NB4 (cell line): ENCODE measurements around the gene PHACTR3.

Source experiments
- DNase-seq: peaks from one replicate; pipeline ENCODE4 v3.0.0; 2010; ENCODE audit warnings: low read depth
- H3K4me3 ChIP-seq: one replicate; pipeline ENCODE4 v1.5.1; 2011; ENCODE audit warnings: mild to moderate bottlenecking, low read depth, low read length, moderate library complexity
- MAX ChIP-seq: IDR thresholded peaks from 2 replicates; pipeline ENCODE4 v1.6.1; 2011; ENCODE audit warnings: low read depth, low read length
- MYC ChIP-seq: IDR thresholded peaks from 2 replicates; pipeline ENCODE4 v1.6.1; 2011; ENCODE audit warnings: low read depth, low read length
- POLR2A ChIP-seq: IDR thresholded peaks from 2 replicates; pipeline ENCODE4 v1.6.1; 2011; ENCODE audit warnings: mild to moderate bottlenecking; ENCODE audit not compliant: insufficient read length; ENCODE audit errors: extremely low read depth
- TF ChIP-seq, protein P1 (sequence below): IDR thresholded peaks from one replicate; pipeline ENCODE4 v1.5.1; 2012; ENCODE audit warnings: low read depth, low read length

The PHACTR3 gene

DNA sequence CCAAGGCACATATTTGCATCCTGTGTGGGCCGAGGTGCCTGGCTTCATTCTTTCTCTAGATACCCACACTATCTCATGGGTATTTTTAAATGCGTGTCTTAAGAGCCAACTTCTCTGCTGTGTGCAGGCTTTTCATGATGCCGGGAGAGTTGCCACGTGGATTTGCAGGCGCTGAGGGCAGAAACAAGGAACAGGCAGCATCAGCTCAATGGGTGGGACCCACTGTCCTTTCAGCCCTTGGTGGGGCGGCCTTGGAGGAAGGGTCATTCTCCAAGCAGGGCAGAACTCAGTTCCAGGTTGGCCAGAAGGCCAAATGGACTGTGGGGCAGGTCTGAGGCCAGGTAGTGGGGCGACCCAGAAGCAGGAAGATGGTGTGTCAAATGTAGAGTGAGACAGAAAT lies 84.7 kb downstream of the PHACTR3 start:
- TF ChIP-seq POLR2A (no peak), MYC (no peak), MAX (no peak)
- TF ChIP-seq, protein P1, sequence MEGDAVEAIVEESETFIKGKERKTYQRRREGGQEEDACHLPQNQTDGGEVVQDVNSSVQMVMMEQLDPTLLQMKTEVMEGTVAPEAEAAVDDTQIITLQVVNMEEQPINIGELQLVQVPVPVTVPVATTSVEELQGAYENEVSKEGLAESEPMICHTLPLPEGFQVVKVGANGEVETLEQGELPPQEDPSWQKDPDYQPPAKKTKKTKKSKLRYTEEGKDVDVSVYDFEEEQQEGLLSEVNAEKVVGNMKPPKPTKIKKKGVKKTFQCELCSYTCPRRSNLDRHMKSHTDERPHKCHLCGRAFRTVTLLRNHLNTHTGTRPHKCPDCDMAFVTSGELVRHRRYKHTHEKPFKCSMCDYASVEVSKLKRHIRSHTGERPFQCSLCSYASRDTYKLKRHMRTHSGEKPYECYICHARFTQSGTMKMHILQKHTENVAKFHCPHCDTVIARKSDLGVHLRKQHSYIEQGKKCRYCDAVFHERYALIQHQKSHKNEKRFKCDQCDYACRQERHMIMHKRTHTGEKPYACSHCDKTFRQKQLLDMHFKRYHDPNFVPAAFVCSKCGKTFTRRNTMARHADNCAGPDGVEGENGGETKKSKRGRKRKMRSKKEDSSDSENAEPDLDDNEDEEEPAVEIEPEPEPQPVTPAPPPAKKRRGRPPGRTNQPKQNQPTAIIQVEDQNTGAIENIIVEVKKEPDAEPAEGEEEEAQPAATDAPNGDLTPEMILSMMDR, result no peak
- no peak overlapping the region for H3K4me3 ChIP-seq
- no peak for DNase-seq

DNA sequence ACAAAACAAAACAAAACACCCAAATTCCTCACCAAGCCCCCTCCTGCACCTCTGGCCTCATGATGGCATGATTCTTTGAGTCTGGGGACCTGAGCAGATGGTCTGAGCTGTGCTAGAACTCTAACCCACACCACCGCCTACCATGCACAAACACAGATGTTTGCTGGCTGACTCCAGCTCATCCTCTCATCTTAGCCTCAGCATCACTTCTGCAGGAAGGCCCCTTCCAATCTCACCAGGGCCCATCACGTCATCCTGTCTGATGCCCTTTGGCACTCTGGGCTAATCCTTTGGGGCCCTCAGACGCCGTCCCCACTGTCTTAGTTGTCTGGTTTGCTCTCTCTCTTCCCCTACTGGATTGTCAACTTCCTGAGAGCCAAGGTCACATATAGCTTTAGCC lies 85.8 kb downstream of the PHACTR3 start:
- H3K4me3 ChIP-seq, result no peak overlapping the region
- TF ChIP-seq MAX (no peak), MYC (no peak), POLR2A (no peak)
- TF ChIP-seq, protein P1, result no peak
- no peak for DNase-seq

DNA sequence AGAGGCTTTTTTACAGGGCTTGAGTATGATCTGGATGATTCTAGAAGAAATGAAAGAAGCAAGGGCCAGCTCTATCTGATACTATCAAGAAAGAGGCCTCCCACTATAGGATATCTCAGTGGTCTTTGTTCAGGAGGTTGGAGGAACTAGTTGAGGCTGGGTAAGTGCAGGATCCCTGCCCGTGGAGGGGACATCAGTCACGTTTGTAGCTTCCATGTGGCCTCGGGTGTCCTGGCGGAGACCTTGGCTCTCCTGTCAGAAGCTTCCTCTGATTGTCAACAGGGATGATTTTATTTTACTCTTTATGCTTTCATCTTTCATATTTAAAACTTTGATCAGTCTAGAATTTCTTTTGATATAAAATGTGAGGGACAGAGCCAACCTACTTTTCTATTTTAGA lies 86.6 kb downstream of the PHACTR3 start:
- no peak for DNase-seq
- H3K4me3 ChIP-seq, result no peak overlapping the region
- no peak for TF ChIP-seq POLR2A
- TF ChIP-seq, protein P1, result no peak
- TF ChIP-seq MYC, result no peak

DNA sequence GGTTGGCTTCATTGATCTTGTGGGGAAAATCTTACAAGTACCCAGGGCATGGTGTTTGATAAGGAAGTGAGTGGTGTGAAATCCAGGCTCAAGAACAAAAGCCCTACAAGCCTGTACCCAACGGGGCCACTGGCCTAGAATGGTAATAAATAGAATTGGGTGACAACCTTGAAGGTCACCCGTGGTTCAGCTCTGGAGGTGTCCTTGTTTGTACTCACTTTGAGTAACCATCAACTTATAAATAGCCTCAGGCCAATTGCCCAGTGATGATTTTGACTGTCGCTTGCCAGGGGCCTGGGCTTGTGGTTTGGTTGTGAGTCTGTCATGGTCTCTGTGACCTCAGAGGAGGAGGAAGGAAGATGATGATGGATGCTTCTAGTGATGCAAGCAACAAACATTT lies 87.8 kb downstream of the PHACTR3 start:
- DNase-seq, result no peak
- no peak overlapping the region for H3K4me3 ChIP-seq
- TF ChIP-seq, protein P1, result no peak
- no peak for TF ChIP-seq POLR2A
- no peak for TF ChIP-seq MYC
- no peak for TF ChIP-seq MAX

DNA sequence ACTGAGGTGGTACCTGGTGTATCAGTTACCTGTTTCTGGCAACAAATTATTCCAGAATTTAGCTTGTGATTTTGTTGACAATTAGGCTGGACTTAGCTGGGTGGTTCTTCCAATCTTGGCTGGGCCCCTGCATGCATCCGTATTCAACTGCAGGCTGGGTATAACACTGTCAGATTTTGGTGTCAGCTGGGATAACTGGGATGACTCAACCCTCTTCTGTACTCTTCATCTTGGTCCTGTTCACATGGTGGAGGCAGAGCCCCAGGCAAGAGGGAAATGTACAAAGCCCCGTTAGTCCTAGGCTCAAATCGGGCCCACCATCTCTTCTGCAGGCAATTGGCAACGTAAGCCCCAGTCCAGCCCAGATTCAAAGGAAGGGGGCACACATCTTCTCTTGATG lies 89.2 kb downstream of the PHACTR3 start:
- DNase-seq, result no peak
- no peak for TF ChIP-seq MAX
- no peak for TF ChIP-seq POLR2A
- no peak for TF ChIP-seq MYC
- TF ChIP-seq, protein P1, result no peak
- H3K4me3 ChIP-seq, result no peak overlapping the region

GRCh38 chr20:59696476-59696875 lies 92.1 kb downstream of the PHACTR3 start:
- TF ChIP-seq POLR2A, result no peak
- no peak for TF ChIP-seq MYC
- TF ChIP-seq, protein P1, result no peak
- TF ChIP-seq MAX, result no peak
- no peak for DNase-seq
- H3K4me3 ChIP-seq, result no peak overlapping the region
